Measurements from ENCODE around the gene PPP3CA.

GRCh38 chr4:101083131-101083530 is 264.2 kb downstream of the PPP3CA start:
- TF ChIP-seq, protein P1, sequence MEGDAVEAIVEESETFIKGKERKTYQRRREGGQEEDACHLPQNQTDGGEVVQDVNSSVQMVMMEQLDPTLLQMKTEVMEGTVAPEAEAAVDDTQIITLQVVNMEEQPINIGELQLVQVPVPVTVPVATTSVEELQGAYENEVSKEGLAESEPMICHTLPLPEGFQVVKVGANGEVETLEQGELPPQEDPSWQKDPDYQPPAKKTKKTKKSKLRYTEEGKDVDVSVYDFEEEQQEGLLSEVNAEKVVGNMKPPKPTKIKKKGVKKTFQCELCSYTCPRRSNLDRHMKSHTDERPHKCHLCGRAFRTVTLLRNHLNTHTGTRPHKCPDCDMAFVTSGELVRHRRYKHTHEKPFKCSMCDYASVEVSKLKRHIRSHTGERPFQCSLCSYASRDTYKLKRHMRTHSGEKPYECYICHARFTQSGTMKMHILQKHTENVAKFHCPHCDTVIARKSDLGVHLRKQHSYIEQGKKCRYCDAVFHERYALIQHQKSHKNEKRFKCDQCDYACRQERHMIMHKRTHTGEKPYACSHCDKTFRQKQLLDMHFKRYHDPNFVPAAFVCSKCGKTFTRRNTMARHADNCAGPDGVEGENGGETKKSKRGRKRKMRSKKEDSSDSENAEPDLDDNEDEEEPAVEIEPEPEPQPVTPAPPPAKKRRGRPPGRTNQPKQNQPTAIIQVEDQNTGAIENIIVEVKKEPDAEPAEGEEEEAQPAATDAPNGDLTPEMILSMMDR (IDR thresholded peaks at IDR 0.05) = no peak
- no peak for TF ChIP-seq POLR2A (IDR thresholded peaks at IDR 0.05)

Measured in Peyer's patch (tissue), 4 donors.